ENCODE data around the gene TMEM72. TPM values are rescaled to one million over a fixed set of nuclear protein-coding genes. Genes with fewer than 3 reads are reported as not detected.

TMEM72 gene
- total RNA-seq, 1 donor from 2014 or later = not detected

DNA sequence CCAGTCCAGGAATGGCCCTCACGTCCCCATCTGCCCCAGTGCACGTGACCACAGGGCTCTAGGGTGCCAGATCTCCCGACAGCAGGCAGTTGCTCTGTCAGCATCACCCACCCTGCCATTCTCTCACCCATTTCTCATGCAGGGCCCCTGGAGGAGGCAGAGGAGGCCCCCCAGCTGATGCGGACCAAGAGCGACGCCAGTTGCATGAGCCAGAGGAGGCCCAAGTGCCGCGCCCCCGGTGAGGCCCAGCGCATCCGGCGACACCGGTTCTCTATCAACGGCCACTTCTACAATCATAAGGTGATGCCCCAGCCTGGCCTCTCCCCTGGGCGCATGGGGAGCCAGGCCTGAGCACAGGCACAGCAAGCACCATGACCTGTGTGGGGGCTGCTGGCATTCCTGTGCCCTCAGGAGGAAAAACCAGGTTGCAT is 73.5 kb downstream of the TMEM72 start:
- H3K27me3 Mint-ChIP-seq (ENCODE audit: low read depth) = no peaks in the 10 kb centered on the region
- no peak overlapping the region for H3K4me3 Mint-ChIP-seq (ENCODE audit: unreplicated experiment)
- peaks cover 79% of the 10 kb centered on the region for H3K4me1 Mint-ChIP-seq (ENCODE audit: low read depth)
- no peaks in the 10 kb centered on the region for H3K9me3 Mint-ChIP-seq (ENCODE audit: low read depth)
- no peak for DNase-seq (ENCODE audit: low spot score)
- H3K36me3 Mint-ChIP-seq (ENCODE audit: low read depth) = peaks cover 8% of the 10 kb centered on the region
- TF ChIP-seq, protein P1, sequence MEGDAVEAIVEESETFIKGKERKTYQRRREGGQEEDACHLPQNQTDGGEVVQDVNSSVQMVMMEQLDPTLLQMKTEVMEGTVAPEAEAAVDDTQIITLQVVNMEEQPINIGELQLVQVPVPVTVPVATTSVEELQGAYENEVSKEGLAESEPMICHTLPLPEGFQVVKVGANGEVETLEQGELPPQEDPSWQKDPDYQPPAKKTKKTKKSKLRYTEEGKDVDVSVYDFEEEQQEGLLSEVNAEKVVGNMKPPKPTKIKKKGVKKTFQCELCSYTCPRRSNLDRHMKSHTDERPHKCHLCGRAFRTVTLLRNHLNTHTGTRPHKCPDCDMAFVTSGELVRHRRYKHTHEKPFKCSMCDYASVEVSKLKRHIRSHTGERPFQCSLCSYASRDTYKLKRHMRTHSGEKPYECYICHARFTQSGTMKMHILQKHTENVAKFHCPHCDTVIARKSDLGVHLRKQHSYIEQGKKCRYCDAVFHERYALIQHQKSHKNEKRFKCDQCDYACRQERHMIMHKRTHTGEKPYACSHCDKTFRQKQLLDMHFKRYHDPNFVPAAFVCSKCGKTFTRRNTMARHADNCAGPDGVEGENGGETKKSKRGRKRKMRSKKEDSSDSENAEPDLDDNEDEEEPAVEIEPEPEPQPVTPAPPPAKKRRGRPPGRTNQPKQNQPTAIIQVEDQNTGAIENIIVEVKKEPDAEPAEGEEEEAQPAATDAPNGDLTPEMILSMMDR (IDR thresholded peaks at IDR 0.05) = no peak
- peak overlapping the region; percentile 97 for H3K27ac Mint-ChIP-seq (ENCODE audit: unreplicated experiment)

DNA sequence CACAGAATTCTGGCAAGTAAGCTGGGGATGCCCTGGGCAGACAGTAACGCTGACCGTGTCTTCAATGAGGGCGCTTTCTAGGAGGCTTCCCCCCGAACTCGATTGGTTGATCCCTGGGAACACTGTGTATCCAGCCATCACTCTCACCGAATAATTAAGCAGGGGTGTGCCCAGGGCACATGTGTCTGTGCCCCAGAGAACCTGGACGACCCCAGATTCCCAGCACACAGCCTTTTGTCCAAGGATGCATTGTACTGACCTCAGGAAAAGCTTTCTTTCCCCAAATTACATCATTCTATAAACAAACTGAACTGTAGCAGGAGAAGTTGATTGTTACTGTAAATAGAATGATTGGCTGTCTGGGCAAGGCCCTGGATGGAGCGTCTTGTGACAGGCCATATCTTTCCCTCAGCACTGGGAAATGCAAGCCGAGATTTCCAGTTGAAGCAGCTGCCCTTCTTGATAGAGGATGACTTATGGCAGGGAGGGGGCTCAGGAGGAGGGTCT is 74.1 kb downstream of the TMEM72 start:
- TF ChIP-seq, protein P1 (IDR thresholded peaks at IDR 0.05) = no peak
- peaks cover 10% of the 10 kb centered on the region for H3K36me3 Mint-ChIP-seq (ENCODE audit: low read depth)
- DNase-seq (ENCODE audit: low spot score) = no peak
- H3K4me3 Mint-ChIP-seq (ENCODE audit: unreplicated experiment) = peak overlapping the region; percentile 16
- peak overlapping the region; percentile 97 for H3K27ac Mint-ChIP-seq (ENCODE audit: unreplicated experiment)
- no peaks in the 10 kb centered on the region for H3K27me3 Mint-ChIP-seq (ENCODE audit: low read depth)
- peaks cover 79% of the 10 kb centered on the region for H3K4me1 Mint-ChIP-seq (ENCODE audit: low read depth)
- H3K9me3 Mint-ChIP-seq (ENCODE audit: low read depth) = no peaks in the 10 kb centered on the region

DNA sequence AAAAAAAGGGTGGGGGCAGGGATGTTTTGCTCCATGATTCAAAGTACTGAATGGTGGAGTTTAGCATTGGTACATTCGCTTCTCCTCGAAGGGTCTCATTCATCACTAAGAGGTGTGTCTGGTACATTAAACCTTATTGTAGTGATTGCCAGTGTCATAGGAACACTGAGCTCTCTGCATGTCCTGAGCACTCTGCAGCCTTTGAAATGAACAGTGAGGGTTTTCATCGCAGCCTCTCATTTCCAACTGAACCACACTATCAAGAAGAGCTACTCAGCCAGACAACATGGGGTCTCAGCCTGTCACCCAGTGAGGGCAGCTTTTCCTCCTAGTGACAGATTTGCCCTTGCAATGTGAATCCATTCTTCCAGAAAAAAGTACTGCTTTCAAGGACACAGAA is 75.0 kb downstream of the TMEM72 start:
- peak overlapping the region; percentile 97 for H3K27ac Mint-ChIP-seq (ENCODE audit: unreplicated experiment)
- H3K4me3 Mint-ChIP-seq (ENCODE audit: unreplicated experiment) = no peak overlapping the region
- H3K9me3 Mint-ChIP-seq (ENCODE audit: low read depth) = no peaks in the 10 kb centered on the region
- H3K27me3 Mint-ChIP-seq (ENCODE audit: low read depth) = no peaks in the 10 kb centered on the region
- DNase-seq (ENCODE audit: low spot score) = no peak
- TF ChIP-seq, protein P1 (IDR thresholded peaks at IDR 0.05) = no peak
- H3K4me1 Mint-ChIP-seq (ENCODE audit: low read depth) = peaks cover 77% of the 10 kb centered on the region
- peaks cover 11% of the 10 kb centered on the region for H3K36me3 Mint-ChIP-seq (ENCODE audit: low read depth)

Other genes starting within 250 kb of the TMEM72 start
- 24.6 to 37.8 TPM (median 35.9 TPM) in 3 replicates for gene RASSF4, start 48.5 kb downstream of the TMEM72 start, total RNA-seq
- 9.4 to 105 TPM (median 105 TPM) in 3 replicates for gene DEPP1, start 67.5 kb downstream of the TMEM72 start, total RNA-seq
- 15.5 to 21.6 TPM (median 19.8 TPM) in 3 replicates for gene ZNF22, start 89.6 kb downstream of the TMEM72 start, total RNA-seq